Endothelial cell of hepatic sinusoid (primary cell): ENCODE measurements around the gene SEC23B.
"Not testable (repeated sequence)": the region's sequence is repeated elsewhere in the genome, so short reads cannot be mapped to it uniquely, and the experiment has no call there.

ENCODE experiments used
- in situ Hi-C: cut with HindIII; loops from 2 replicates; pipeline ENCODE4 v1.10.0; 2017; ENCODE audit warnings: low sequenced_read_pairs

SEC23B gene

GRCh38 chr20:18507218-18508191 lies at the start of gene SEC23B:
Gene SEC23B (plus strand): TSS chr20:18507940. CDS start chr20:18510836, 2,896 bp downstream.
- in situ Hi-C loops, result no loop called here

DNA sequence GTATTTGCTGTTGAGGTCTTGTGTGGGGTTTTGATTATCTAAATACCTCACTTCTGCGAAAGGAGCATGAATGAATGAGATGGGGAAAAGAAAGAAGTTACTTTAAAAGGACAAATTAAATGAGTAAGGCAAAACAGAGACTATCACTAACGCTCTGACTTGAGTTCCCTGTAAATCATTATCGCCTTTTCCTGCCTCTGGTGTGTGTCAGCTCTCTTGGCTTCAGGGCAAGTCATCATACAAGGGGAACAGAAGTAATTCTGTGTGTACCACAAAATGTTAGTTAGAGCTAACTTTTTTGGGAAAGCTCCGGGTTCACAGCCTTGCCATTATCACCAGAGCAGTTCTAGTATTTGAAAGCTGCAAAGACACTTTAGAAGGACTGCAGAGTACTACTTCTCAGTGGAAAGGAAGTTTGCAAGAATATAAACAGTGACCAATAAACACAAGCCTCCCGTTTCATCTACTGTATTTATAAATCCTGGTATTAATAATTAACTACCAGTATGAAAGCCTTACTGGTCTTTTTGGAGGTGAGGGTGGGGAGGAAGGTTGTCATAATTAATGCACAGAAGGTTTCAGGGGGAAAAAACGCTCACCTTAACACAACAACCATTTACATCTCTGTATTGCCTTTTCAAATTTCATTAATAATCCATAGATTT lies 42.1 kb upstream of the SEC23B start:
- in situ Hi-C loops, result no loop called here

DNA sequence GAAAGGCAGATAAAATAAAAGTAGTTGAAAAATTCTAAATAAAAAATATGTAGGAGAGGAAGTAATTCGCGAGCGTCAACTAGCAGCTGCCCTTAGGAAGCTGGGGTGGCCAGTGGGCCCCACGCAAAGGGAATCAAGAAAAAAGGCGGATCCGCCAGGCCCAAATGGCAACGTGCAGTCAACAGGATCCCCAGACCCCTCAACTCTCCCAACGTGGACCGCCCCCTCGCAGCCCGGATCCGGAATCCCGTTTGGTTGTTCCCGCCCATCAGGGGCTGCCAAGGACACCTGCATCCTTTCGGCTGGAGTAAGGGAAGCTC lies 41.2 kb upstream of the SEC23B start:
- in situ Hi-C loops, result no loop called here

- in situ Hi-C loops, result no loop called here
Observed at GRCh38 chr20:18466894-18467730, 40.6 kb upstream of the SEC23B start, which contains the start of the genes DZANK1 and POLR3F. Gene DZANK1 (minus strand): TSS chr20:18467030. CDS start chr20:18465358, 1,672 bp downstream. Gene POLR3F (plus strand): TSS chr20:18467390. CDS start chr20:18467507, 117 bp downstream.

DNA sequence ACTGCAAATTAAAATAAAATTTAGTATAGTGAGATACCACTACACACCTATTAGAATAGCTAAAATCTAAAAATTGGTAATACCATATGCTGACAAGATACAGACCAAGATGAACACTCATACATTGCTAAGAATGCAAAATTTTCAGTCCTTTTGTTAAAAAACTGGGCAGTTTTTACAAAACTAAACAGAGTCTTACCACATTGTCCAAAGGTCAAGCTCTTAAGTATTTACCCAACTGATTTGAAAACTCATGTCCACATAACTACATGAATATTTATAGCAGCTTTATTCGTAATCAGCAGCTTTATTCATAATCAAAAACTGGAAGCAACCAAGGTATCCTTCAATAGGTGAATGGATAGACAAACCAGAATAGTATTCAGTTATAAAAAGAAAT lies 30.5 kb upstream of the SEC23B start:
- in situ Hi-C loops, result loop anchor here (5.0 kb wide), 2 partner anchors 50 to 75 kb away; no protein-coding TSS in a partner anchor

GRCh38 chr20:18477821-18478220 lies 29.9 kb upstream of the SEC23B start:
- in situ Hi-C loops, result loop anchor here (5.0 kb wide), 2 partner anchors 49 to 76 kb away; no protein-coding TSS in a partner anchor

GRCh38 chr20:18481596-18481995 lies 26.1 kb upstream of the SEC23B start:
- in situ Hi-C loops, result no loop called here

DNA sequence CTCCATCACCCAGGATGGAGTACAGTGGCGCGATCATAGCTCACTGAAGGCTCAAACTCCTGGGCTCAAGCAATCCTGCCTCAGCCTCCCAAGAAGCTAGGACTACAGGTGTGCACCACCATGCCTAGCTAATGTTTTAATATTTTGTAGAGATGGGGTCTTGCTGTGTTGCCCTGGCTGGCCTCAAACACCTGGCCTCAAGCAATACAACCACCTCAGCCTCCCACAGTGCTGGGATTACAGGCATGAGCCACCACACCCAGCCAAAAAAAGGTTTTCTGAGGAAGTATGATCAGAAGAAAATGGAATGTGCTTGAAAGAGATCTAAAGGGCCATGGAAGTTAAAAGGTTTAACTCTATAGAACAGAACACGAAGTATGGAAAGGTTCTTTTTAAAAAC lies 19.4 kb upstream of the SEC23B start:
- in situ Hi-C loops, result no loop called here

DNA sequence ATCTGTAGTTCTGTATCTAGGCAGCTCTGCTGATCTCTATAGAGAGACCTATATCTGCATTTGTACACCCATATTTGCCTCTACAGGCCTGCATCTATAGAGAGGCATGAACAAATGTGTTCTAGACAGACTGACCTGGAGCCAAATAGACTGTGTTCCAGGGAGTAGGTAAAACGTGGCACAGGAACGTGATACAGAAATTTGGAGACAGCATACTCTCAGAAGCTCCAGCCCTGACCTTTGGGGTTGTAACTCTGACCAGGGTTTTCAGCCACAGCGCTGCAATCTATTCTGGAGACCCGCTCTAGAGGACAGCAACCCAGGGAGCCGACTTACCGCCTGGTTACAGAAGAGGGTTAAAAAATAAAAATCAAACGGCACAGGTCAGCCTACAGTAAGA lies 11.7 kb upstream of the SEC23B start:
- in situ Hi-C loops, result no loop called here

DNA sequence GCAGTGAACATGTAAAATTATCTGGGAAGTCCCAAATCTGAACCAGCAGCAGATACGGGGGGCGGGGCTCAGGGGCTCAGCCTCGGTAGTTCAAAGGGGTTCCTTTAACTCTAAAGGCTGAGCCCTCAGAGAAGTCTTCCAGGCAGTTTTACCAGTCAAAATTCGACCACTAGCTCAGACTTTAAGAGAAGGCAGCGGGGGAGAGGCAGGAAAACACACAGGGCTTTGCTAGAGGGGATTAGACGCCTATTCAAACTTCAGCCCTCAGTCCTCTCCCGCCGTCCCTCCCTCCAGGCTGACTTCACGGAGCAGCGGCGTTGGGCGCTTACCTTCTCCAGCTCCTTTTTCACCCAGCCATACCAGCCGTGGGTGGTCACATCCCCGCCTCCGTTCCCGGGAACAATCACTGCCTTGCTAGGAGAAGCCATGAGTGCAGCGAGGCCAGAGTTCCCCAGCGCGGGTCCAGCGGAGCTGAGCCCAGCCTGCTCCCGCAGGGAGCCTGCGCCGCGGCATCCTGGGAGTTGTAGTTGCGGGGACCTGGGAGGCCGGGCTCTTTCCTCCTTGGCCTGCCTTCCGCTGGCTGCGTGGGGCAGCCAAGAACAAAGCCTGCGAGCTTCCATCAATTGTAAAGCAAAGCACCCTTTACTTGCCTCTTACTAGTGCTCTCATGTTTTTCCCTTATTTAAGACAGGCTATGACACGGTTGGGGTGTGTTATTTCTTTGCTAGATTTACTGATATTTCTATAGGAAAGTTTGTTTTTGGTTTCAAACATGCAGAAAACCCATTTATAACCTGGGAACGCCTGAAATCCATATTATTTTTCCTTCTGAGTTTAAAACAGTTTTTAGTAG lies 10.8 kb upstream of the SEC23B start, which contains the start of gene RBBP9:
TSS of gene RBBP9 (minus strand) at position 486 of the 853 bp plus-strand sequence. CDS start at position 428, 58 bp downstream.
- in situ Hi-C loops, result no loop called here

- in situ Hi-C loops, result no loop called here
Observed at GRCh38 chr20:18497603-18498002, 10.1 kb upstream of the SEC23B start.

DNA sequence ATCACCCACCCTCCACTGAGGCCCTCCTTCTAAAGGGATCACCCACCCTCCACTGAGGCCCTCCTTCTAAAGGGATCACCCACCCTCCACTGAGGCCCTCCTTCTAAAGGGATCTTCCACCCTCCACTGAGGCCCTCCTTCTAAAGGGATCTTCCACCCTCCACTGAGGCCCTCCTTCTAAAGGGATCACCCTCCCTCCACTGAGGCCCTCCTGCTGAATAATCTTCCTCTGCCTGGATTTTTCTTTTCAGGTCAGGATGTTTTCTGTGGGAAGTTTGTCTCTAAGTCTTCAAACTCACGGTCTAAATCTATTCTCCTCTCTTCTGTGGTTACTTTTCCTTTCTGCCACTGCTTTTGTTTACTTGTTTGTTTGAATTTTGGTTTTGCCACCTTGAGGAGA lies 6.1 kb upstream of the SEC23B start:
- in situ Hi-C loops, result not testable (repeated sequence)

DNA sequence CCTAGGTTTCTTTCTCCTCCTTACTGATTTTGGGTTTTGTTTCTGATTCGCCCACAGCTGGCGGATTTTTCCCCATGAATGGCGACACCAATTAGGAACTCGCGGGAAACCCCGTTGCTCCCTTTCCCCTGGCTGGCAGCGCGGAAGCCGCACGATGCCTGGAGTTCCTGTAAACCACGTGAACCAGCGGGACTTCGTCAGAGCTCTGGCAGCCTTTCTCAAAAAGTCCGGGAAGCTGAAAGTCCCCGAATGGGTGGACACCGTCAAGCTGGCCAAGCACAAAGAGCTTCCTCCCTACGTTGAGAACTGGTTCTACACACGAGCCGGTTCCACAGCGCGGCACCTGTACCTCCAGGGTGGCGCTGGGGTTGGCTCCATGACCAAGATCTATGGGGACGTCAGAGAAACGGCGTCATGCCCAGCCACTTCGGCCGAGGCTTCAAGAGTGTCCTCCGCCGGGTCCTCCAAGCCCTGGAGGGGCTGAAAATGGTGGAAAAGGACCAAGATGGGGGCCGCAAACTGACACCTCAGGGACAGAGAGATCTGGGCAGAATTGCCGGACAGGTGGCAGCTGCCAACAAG lies 3.2 kb upstream of the SEC23B start:
- in situ Hi-C loops, result no loop called here

DNA sequence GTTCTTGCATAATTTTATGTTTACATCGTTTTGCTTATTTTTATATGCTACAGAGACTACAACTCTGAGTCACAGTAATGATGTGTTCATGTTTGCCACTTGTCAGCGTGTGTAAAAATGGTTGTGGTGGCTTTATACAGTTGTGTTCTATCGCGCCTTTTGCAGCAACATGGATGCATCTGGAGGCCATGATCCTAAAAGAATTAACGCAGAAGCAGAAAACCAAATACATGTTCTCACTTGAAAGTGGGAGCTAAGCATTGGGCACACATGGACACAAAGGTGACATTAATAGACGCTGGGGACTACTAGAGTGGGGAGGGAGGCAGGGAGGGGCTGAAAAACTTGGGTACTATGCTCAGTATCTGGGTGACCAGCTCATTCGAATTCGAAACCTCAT lies 996 bp upstream of the SEC23B start:
- in situ Hi-C loops, result no loop called here

DNA sequence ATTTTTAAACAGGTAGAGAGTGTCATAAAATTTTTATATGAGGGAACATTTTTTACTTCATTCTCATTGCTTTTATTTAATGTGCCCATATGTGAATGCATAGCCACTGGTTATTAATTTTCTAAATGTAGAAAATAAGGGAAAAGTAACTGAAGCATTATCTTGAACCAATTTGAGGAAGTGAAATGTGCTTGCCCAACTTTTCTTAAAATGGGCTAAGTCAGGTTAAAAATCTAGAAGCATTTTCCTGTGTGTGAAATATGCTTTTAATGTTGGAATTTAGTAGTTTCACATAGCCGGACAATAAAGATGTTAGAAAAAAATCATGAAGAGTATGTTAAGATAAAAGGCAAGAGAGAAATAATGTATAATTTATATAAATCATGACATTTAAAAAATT lies 3.8 kb downstream of the SEC23B start:
- in situ Hi-C loops, result no loop called here

GRCh38 chr20:18513208-18513607 lies 5.5 kb downstream of the SEC23B start:
- in situ Hi-C loops, result no loop called here

- in situ Hi-C loops, result no loop called here
Observed at GRCh38 chr20:18514127-18514526, 6.4 kb downstream of the SEC23B start.

- in situ Hi-C loops, result no loop called here
Observed at GRCh38 chr20:18515973-18516372, 8.2 kb downstream of the SEC23B start.

DNA sequence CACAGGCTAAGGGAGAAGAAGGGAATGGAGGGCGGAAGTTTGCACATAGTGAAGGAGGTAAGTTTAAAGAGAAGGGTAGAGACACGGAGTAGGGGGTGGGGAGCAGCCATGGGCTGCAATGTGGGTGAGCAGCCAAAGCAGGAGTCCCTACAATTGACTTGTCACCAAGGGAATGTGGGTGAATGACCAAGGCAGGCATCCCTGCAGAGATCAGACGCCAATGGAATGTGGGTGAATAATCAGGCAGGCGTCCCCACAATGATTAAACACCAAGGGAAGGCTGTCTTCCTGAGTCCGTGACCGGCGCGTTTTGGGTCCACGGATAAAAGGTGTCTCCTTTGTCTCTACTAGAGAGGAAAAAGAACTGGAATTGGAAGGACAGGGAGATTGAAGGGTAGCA lies 14.3 kb downstream of the SEC23B start:
- in situ Hi-C loops, result not testable (repeated sequence)

- in situ Hi-C loops, result no loop called here
Observed at GRCh38 chr20:18523066-18523465, 15.3 kb downstream of the SEC23B start.
